Keratinocyte (primary cell): ENCODE data around the gene FAM240B. TPM values are rescaled to one million over a fixed set of nuclear protein-coding genes. Genes with fewer than 3 reads are reported as not detected.

Experiments used
- DNase-seq: peaks from one replicate; pipeline ENCODE4 v3.0.0-alpha.2; 2011; ENCODE audit warnings: low read depth, missing footprints, low spot score
- FAIRE-seq: peaks from 2 replicates; lab custom pipeline; 2011; peaks lifted over from hg19 to GRCh38; lab: Jason Lieb, UNC
- H2AFZ ChIP-seq: 2 replicates; pipeline ENCODE4 v1.6.0; 2012; ENCODE audit warnings: low read length, control low read depth, inconsistent platforms; ENCODE audit not compliant: control insufficient read depth
- H3K27ac ChIP-seq: 2 replicates; pipeline ENCODE4 v1.5.1; 2011; ENCODE audit warnings: low read length; ENCODE audit not compliant: control insufficient read depth, insufficient read depth
- H3K27me3 ChIP-seq: 3 replicates; pipeline ENCODE4 v1.6.0; 2011; ENCODE audit warnings: low read length; ENCODE audit not compliant: control insufficient read depth, insufficient read depth; ENCODE audit errors: extremely low read depth
- H3K36me3 ChIP-seq, 2 experiments: 2 replicates in 1 of 2; 3 replicates in 1 of 2; pipeline ENCODE4 v1.5.1; 2011; ENCODE audit warnings: low read length in 2 of 2, mild to moderate bottlenecking in 1 of 2; ENCODE audit not compliant: control insufficient read depth in 2 of 2, insufficient read depth in 2 of 2; ENCODE audit errors: extremely low read depth in 1 of 2
- H3K4me1 ChIP-seq: 3 replicates; pipeline ENCODE4 v1.5.1; 2011; ENCODE audit warnings: low read length; ENCODE audit not compliant: control insufficient read depth, insufficient read depth; ENCODE audit errors: extremely low read depth
- H3K4me2 ChIP-seq: 3 replicates; pipeline ENCODE4 v1.6.0; 2011; ENCODE audit warnings: low read depth, low read length; ENCODE audit not compliant: control insufficient read depth, insufficient read depth; ENCODE audit errors: extremely low read depth
- H3K4me3 ChIP-seq, 3 experiments: fragments of 200-600 bp in 1 of 3; sonication (generic) in 1 of 3; 2 replicates in 2 of 3; 3 replicates in 1 of 3; pipeline ENCODE4 v1.5.1; 2011 to 2016; ENCODE audit warnings: low read length in 3 of 3, mild to moderate bottlenecking in 3 of 3, control low read depth in 2 of 3, inconsistent platforms in 1 of 3, low read depth in 1 of 3, mixed read lengths in 1 of 3, mixed run types in 1 of 3, moderate library complexity in 1 of 3; ENCODE audit not compliant: control insufficient read depth in 2 of 3, insufficient read depth in 2 of 3; ENCODE audit errors: extremely low read depth in 1 of 3
- H3K79me2 ChIP-seq: 2 replicates; pipeline ENCODE4 v1.6.0; 2012; ENCODE audit warnings: low read length; ENCODE audit not compliant: control insufficient read depth, insufficient read depth
- H3K9ac ChIP-seq: 3 replicates; pipeline ENCODE4 v1.6.0; 2011; ENCODE audit warnings: low read length; ENCODE audit not compliant: control insufficient read depth, insufficient read depth; ENCODE audit errors: extremely low read depth
- H3K9me1 ChIP-seq: 3 replicates; pipeline ENCODE4 v1.6.0; 2011; ENCODE audit warnings: low read length; ENCODE audit not compliant: control insufficient read depth, insufficient read depth; ENCODE audit errors: extremely low read depth
- H3K9me3 ChIP-seq: 2 replicates; pipeline ENCODE4 v1.5.1; 2012; ENCODE audit warnings: low read depth, low read length; ENCODE audit not compliant: control insufficient read depth
- H4K20me1 ChIP-seq: 3 replicates; pipeline ENCODE4 v1.6.0; 2011; ENCODE audit warnings: low read length; ENCODE audit not compliant: control insufficient read depth, insufficient read depth; ENCODE audit errors: extremely low read depth
- CTCF ChIP-seq, 3 experiments: IDR thresholded peaks in 1 of 3; conservative IDR thresholded peaks in 1 of 3; optimal IDR thresholded peaks in 1 of 3; 2 replicates in 2 of 3; 3 replicates in 1 of 3; pipeline versions ENCODE3 to v1.5.1; 2011; ENCODE audit warnings: low read length in 3 of 3, mild to moderate bottlenecking in 3 of 3, moderate library complexity in 2 of 3, control low read depth in 1 of 3, inconsistent platforms in 1 of 3; ENCODE audit not compliant: insufficient read depth in 2 of 3; ENCODE audit errors: extremely low read depth in 1 of 3
- EZH2 ChIP-seq: IDR thresholded peaks from one replicate; pipeline ENCODE4 v1.6.1; 2012; ENCODE audit warnings: inconsistent platforms, mild to moderate bottlenecking, low read length, moderate library complexity
- dilution Hi-C: fragments of 300-500 bp; cut with MboI; formaldehyde crosslinking; loops from one replicate; pipeline ENCODE4 v1.7.0; 2020; ENCODE audit warnings: low sequenced_read_pairs; ENCODE audit not compliant: extremely low pct_ligation_motif_present
- polyA minus RNA-seq, 3 experiments: library from RNA; depleted of rRNA, polyadenylated mRNA; stranded (reverse); fragments of >200 nt; gene quantifications; 1 replicate in 1 of 3; 2 replicates in 1 of 3; 3 replicates in 1 of 3; pipeline ENCODE4 v1.2.3, GENCODE V29; 2011
- polyA plus RNA-seq, 5 experiments: library from polyadenylated mRNA; depleted of rRNA in 3 of 5; stranded (reverse) in 3 of 5; stranded (forward) in 1 of 5; unstranded in 1 of 5; fragments of >200 nt; gene quantifications; 1 replicate in 1 of 5; 2 replicates in 3 of 5; 3 replicates in 1 of 5; pipeline versions ENCODE4 v1.2.1 to v1.2.3, GENCODE V29; 2011 to 2012; ENCODE audit warnings: missing spikeins in 2 of 5, low read depth in 1 of 5, low replicate concordance in 1 of 5

Gene FAM240B
- not detected in 3 replicates for polyA plus RNA-seq
- polyA plus RNA-seq (2011; ENCODE audit: low read depth) = not detected
- not detected in 2 replicates for polyA plus RNA-seq (2011; cell fraction: cytosol; rRNA removed)
- not detected in 2 replicates for polyA plus RNA-seq (2011; cell fraction: nucleus; rRNA removed)
- not detected in 2 replicates for polyA plus RNA-seq (2012; ENCODE audit: low replicate concordance)
- polyA minus RNA-seq = not detected in 3 replicates
- polyA minus RNA-seq (2011; cell fraction: cytosol; rRNA and poly(A)+ RNA removed) = not detected
- polyA minus RNA-seq (2011; cell fraction: nucleus; rRNA and poly(A)+ RNA removed) = not detected in 2 replicates

GRCh38 chr9:38720083-38720745 lies at the start of gene FAM240B:
FAM240B (minus strand) TSS chr9:38720133; CDS start chr9:38703999, 16,134 bp downstream.
- Histone ChIP-seq H3K79me2 (no peaks in the 10 kb centered on the region), H3K27ac (no peak within 1 kb of the TSS), H3K4me2 (no peak within 1 kb of the TSS), H3K9ac (no peak within 1 kb of the TSS), H3K4me3 (no peak within 1 kb of the TSS), H3K9me3 (no peaks in the 10 kb centered on the region), H3K27me3 (no peaks in the 10 kb centered on the region), H3K9me1 (no peaks in the 10 kb centered on the region), H3K4me1 (no peaks in the 10 kb centered on the region), H4K20me1 (no peaks in the 10 kb centered on the region), H2AFZ (no peak within 1 kb of the TSS), H3K36me3 (no peaks in the 10 kb centered on the region)
- TF ChIP-seq CTCF (optimal IDR thresholded peaks at IDR 0.05 in 1 of 3, IDR thresholded peaks at IDR 0.05 in 1 of 3, conservative IDR thresholded peaks at IDR 0.05 in 1 of 3; ENCODE audit: extremely low read depth in 1 of 3, insufficient read depth in 2 of 3, low read length in 3 of 3) (no peak), EZH2 (no peak)
- dilution Hi-C loops = no loop called here
- FAIRE-seq (no peak), DNase-seq (no peak)

GRCh38 chr9:38768351-38768761 lies 48.4 kb upstream of the FAM240B start:
- no peak overlapping the region for H3K27ac ChIP-seq
- H3K79me2 ChIP-seq = no peaks in the 10 kb centered on the region
- no peak overlapping the region for H2AFZ ChIP-seq
- H4K20me1 ChIP-seq = no peaks in the 10 kb centered on the region
- FAIRE-seq (peak; percentile 26), DNase-seq (no peak)
- H3K9ac ChIP-seq = no peak overlapping the region
- no peaks in the 10 kb centered on the region for H3K36me3 ChIP-seq
- H3K27me3 ChIP-seq = no peaks in the 10 kb centered on the region
- no peak for TF ChIP-seq EZH2
- TF ChIP-seq CTCF (optimal IDR thresholded peaks at IDR 0.05 in 1 of 3, IDR thresholded peaks at IDR 0.05 in 1 of 3, conservative IDR thresholded peaks at IDR 0.05 in 1 of 3; ENCODE audit: extremely low read depth in 1 of 3, insufficient read depth in 2 of 3, low read length in 3 of 3) = no peak
- H3K4me3 ChIP-seq = no peak overlapping the region
- no peaks in the 10 kb centered on the region for H3K9me3 ChIP-seq
- H3K9me1 ChIP-seq = no peaks in the 10 kb centered on the region
- no peak overlapping the region for H3K4me2 ChIP-seq
- no peaks in the 10 kb centered on the region for H3K4me1 ChIP-seq
- dilution Hi-C loops = no loop called here
